CD4-positive, alpha-beta T cell treated with Interleukin-10 for 1 hour (primary cell): Measurements from ENCODE around the gene SNW1.
A peak's percentile ranks its signal among the peaks of the same experiment; 100 is the strongest.
"Not testable (repeated sequence)": the region's sequence is repeated elsewhere in the genome, so short reads cannot be mapped to it uniquely, and the experiment has no call there.

Experiments
- DNase-seq: peaks from one replicate; pipeline ENCODE4 v3.0.0-alpha.2; 2020

SNW1 gene

DNA sequence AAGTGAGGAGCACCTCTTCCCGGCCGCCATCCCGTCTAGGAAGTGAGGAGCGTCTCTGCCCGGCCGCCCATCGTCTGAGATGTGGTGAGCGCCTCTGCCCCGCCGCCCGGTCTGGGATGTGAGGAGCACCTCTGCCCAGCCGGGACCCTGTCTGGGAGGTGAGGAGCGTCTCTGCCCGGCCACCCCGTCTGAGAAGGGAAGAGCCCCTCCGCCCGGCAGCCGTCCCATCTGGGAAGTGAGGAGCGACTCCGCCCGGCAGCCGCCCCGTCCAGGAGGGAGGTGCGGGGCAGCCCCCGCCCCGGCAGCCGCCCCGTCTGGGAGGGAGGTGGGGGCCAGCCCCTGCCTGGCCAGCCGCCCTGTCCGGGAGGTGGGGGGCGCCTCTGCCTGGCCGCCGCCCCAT is 13.5 kb downstream of the SNW1 start:
- DNase-seq = not testable (repeated sequence)

GRCh38 chr14:77746064-77746702 is 14.8 kb downstream of the SNW1 start:
- no peak for DNase-seq

GRCh38 chr14:77741438-77741837 is 19.5 kb downstream of the SNW1 start:
- no peak for DNase-seq

GRCh38 chr14:77738559-77739250 is 22.3 kb downstream of the SNW1 start:
- DNase-seq = peak; percentile 12

DNA sequence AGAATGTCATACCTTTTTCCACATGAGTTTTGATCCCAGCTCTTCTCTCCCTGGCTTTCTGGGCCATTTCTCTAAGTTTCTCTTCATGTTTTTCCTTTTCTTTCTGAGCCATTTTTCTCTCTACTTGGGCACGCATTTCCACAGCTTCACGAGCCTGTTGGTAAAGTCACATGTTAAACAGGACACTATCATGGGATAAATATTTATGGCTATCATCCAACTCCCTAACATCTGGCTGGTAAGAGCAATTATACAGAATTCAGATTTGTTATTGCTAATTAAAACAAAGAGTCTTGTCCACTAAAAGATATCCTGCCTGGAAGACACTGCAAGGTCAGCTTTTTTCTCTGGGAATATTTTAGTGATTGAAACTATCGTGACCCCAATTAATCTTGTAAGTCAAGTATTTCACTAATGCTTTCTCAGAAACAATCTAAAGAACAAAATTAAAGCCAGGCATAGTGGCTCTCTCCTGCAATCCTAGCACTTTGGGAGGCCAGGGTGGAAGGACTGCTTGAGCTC is 29.9 kb downstream of the SNW1 start:
- no peak for DNase-seq

- DNase-seq = no peak
These were observed 38.7 kb downstream of the SNW1 start for GRCh38 chr14:77722301-77722700.

DNA sequence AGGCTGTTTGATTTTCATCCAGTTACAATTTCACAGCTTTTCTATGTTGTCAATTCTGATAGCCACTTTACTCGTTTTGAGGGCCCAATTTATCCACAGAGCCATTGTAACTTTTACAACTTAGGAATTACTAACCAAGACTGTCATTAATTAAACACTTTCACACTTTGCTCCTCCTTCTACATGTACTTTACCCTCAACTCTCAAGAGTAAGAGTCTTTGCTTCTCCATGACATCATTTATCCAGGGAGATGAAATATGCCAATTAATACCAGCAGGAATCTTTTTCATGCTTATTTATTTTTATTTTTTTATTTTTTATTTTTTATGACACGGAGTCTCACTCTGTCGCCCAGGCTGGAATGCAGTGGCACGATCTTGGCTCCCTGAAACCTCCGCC is 39.5 kb downstream of the SNW1 start:
- no peak for DNase-seq

DNA sequence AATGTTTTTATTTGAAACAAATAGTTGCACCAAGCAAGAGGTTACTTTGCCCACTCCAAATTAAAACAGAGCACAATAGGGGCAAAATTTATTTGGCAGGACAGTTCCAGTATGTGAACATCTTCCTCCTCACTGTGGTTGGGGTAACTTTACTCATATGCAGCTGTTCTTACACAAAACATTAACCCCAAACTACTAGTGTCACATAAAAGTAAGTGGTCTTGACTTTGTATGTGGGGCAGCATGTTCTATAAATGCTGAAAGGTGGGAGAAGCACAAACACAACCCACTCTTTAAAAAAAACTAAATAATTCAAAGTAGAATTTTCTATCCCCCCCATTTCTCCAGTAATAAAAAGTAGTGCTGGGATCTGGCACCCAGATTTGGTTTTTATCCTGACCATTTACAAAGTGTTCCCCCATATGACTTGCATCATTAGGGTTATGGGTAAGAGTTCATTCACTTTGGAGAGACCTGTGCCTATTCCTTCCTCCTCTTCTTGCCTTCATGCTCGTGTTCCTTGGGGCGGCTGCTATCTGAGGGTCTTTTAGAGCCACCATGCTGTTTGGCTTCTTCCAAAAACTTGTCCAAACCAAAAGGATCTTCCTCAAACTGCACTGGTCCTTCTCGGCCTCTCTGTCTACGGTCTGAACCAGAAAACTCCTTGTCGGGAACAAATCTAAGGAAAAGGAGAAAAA is 43.2 kb downstream of the SNW1 start:
- DNase-seq = no peak

DNA sequence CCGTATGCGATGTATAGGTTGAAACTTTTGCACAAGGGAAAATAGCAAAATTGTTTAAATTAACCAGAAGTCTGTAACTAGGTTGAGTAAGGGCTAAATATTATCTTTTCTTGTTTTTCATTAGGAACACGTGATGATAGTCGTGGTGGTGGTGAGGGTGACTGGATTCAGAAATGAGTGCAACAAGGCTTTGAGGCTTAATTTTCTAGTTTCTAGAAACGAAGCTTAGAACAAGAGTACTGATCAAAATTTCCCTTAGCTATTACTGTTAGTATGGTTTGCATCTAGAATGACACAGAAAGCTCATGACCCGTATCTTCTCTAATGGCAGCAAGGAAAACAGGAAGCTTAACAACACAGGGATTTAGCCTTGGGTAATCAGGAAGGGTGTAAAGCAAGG is 46.0 kb downstream of the SNW1 start:
- no peak for DNase-seq

- no peak for DNase-seq
These were observed 50.6 kb downstream of the SNW1 start for GRCh38 chr14:77710364-77710763.

GRCh38 chr14:77709412-77709811 is 51.5 kb downstream of the SNW1 start:
- no peak for DNase-seq

DNA sequence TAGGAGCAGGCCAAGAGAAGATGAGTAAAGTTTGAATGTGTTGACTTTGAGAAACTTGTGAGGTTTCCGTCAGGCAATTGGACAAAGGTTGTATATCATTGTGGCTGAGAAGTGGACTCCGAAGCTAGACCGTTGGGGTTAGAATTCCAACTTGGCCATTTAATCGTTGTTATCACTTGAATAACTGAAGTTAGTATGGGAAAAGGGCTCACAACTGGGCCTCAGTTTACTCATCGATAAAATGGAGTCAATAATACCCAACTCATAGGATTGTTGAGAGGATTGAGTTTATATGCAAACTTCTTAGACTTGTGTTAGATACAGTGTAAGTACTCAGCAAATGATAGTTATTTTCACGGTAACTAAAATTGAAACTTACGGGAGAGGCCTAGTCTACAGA is 52.2 kb downstream of the SNW1 start:
- DNase-seq = no peak

DNA sequence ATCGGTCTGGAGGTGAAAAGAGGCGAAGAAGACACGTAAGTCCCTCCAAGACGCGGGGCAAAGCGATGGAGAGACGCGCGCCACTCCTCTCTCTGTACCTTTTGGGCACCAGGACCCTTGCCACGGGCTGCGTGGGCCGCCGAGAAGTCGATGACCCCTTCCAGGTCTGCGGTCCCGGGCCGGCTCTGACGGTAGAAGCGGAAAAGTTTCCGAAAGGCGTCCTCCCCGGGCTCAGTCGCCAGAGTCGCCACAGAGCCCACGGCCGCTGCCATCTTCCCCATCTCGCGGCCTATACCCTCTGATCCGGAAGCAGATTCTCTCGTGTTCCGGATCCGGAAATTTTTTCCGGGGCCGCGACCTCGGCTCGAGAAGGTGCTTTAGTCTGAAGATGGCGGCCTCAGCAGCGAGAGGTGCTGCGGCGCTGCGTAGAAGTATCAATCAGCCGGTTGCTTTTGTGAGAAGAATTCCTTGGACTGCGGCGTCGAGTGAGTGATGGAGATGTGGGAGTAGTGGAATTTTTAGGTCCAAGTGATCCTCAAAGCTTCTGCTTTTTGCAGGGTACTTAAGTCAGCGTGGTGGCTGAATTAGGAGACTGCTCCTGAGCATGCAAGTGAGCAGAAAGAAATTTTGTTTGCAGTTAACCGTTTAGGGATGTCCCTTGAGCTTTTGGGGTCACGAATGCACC is 53.1 kb downstream of the SNW1 start, which contains the start of the genes ALKBH1 and SLIRP:
TSS of gene ALKBH1 (minus strand) at position 300 of the 685 bp plus-strand sequence. CDS start at position 281, 19 bp downstream.
TSS of gene SLIRP (plus strand) at position 380 of the 685 bp plus-strand sequence. CDS start at position 389, 9 bp downstream.
- peak; percentile 91 for DNase-seq

- DNase-seq = no peak
These were observed 53.6 kb downstream of the SNW1 start for GRCh38 chr14:77707355-77707723.

DNA sequence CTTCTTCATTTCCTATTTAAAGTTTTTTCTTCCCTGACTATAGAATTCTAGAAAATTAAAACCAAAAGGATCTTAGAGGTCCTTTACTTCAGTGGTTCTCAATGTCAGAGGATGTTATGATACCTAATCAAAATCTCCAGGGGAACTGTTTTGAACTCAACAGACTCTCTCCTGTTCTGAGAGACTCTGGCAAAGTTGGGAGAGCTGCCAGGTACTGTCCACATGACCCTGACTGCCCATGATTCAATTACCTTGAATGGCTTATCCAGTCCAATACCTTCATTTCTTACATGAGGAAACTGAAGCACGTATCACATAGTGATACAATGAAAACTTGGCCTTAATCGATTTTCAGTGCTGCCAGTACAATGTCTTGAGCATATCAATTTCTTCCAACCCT is 69.7 kb downstream of the SNW1 start:
- DNase-seq = no peak

GRCh38 chr14:77682158-77682553 is 78.8 kb downstream of the SNW1 start:
- DNase-seq = no peak

DNA sequence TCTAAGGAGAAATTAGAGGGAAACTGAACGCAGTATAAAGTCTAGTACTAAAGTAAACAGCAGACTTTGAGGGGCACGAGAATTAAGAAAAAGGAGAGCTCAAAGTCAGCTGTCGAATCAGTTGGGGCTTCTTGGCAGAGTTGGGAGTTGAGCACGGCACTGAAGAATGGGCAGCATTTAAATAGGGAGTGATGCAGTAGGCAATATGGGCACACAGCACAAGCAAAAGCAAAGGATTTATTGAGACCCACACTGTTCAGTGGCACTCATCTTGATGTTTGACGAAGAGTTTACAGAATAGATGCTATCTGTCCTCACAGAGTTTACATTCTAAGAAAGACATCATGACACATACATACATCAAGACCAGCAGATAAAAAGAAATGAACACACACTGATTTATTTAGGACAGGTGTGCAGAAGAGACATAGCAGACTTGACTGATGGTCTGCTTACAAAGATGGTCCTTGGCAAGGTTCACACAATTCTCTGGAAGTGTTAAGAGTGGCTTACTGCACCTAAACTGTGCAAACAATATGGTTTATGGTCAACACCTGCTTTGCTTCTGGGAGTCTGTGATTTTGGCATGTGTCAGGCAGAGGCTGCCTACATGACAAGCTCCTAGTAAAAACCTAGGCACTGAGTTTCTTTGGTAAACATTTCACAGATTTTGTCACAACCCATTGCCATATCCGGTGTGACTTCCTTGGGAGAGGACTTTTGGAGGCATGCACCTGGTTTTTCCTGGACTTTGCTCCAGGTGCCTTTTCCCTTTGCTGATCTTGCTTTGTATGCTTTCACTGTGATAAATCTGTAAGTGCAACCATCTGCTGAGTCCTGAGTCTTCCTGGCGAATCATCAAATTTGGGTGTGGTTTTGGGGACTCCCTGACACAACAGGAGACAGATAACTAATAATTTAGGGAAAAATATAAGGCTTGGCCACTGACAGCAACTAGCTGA is 79.5 kb downstream of the SNW1 start:
- DNase-seq = no peak

DNA sequence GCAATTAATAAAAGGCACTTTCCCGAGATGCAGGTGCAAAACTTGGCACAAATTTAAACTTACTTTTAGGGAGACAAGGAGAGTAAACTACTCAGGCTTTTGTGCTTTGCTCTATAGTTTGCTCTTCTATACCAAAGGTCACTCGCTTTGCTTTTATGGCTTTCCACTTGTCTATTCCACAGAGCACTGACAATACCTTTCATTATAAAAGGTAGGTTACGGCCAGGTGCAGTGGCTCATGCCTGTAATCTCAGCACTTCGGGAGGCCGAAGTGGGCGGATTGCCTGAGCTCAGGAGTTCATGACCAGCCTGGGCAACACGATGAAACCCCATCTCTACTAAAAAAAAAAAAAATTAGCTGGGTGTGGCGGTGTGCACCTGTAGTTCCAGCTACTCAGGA is 86.0 kb downstream of the SNW1 start:
- no peak for DNase-seq

GRCh38 chr14:77673193-77673592 is 87.8 kb downstream of the SNW1 start:
- no peak for DNase-seq
